H9 (cell line): Measurements from ENCODE around the gene XPR1. TPM values are rescaled to one million over a fixed set of nuclear protein-coding genes. Genes with fewer than 3 reads are reported as not detected.

ENCODE experiments used
- DNase-seq: peaks from one replicate; pipeline ENCODE4 v3.0.0-alpha.2; 2017
- H2AFZ ChIP-seq: one replicate; pipeline ENCODE4 v1.6.1; 2013; ENCODE audit warnings: mild to moderate bottlenecking, low read length, control low read depth, moderate library complexity
- H2AK5ac ChIP-seq: 2 replicates; pipeline ENCODE4 v1.6.1; 2013; ENCODE audit warnings: low read length, control low read depth, mixed read lengths; ENCODE audit not compliant: insufficient read length
- H2BK120ac ChIP-seq: one replicate; pipeline ENCODE4 v1.6.1; 2013; ENCODE audit warnings: low read depth, mild to moderate bottlenecking, low read length, control low read depth, inconsistent platforms; ENCODE audit not compliant: poor library complexity, severe bottlenecking
- H2BK12ac ChIP-seq: 2 replicates; pipeline ENCODE4 v1.6.1; 2013; ENCODE audit warnings: low read length, control low read depth, mixed read lengths, low read depth; ENCODE audit not compliant: insufficient read length
- H2BK15ac ChIP-seq: 2 replicates; pipeline ENCODE4 v1.6.1; 2013; ENCODE audit warnings: low read depth, low read length, control low read depth
- H2BK20ac ChIP-seq: one replicate; pipeline ENCODE4 v1.6.1; 2013; ENCODE audit warnings: low read depth, mild to moderate bottlenecking, low read length, control low read depth, inconsistent platforms; ENCODE audit not compliant: poor library complexity, severe bottlenecking
- H2BK5ac ChIP-seq: 2 replicates; pipeline ENCODE4 v1.6.1; 2013; ENCODE audit warnings: low read length, control low read depth, mixed read lengths; ENCODE audit not compliant: insufficient read length
- H3K14ac ChIP-seq: 2 replicates; pipeline ENCODE4 v1.6.1; 2013; ENCODE audit warnings: low read length, control low read depth; ENCODE audit not compliant: insufficient read depth
- H3K18ac ChIP-seq: 2 replicates; pipeline ENCODE4 v1.6.1; 2013; ENCODE audit warnings: low read depth, mild to moderate bottlenecking, mixed read lengths, low read length, control low read depth; ENCODE audit not compliant: insufficient read length
- H3K23ac ChIP-seq: 2 replicates; pipeline ENCODE4 v1.6.1; 2013; ENCODE audit warnings: low read length, control low read depth, mixed read lengths, low read depth; ENCODE audit not compliant: insufficient read length
- H3K23me2 ChIP-seq: 2 replicates; pipeline ENCODE4 v1.6.1; 2013; ENCODE audit warnings: low read depth, mild to moderate bottlenecking, mixed read lengths, low read length, control low read depth; ENCODE audit not compliant: insufficient read length, poor library complexity, severe bottlenecking
- H3K27ac ChIP-seq: 2 replicates; pipeline ENCODE4 v1.5.1; 2013; ENCODE audit warnings: low read length, control low read depth, mixed read lengths, low read depth; ENCODE audit not compliant: insufficient read length
- H3K27me3 ChIP-seq: 2 replicates; pipeline ENCODE4 v1.6.1; 2013; ENCODE audit warnings: low read length, control low read depth, inconsistent platforms; ENCODE audit not compliant: insufficient read depth
- H3K4ac ChIP-seq: 2 replicates; pipeline ENCODE4 v1.6.1; 2013; ENCODE audit warnings: low read depth, mild to moderate bottlenecking, control low read depth, inconsistent platforms, low read length, moderate library complexity
- H3K4me1 ChIP-seq: 2 replicates; pipeline ENCODE4 v1.6.1; 2013; ENCODE audit warnings: low read length, control low read depth, inconsistent platforms; ENCODE audit not compliant: insufficient read depth
- H3K4me2 ChIP-seq: 2 replicates; pipeline ENCODE4 v1.6.1; 2013; ENCODE audit warnings: low read length, control low read depth, mixed read lengths; ENCODE audit not compliant: insufficient read length, insufficient read depth
- H3K56ac ChIP-seq: 2 replicates; pipeline ENCODE4 v1.6.1; 2013; ENCODE audit warnings: low read depth, mild to moderate bottlenecking, mixed read lengths, low read length, control low read depth; ENCODE audit not compliant: insufficient read length
- H3K79me1 ChIP-seq: 2 replicates; pipeline ENCODE4 v1.6.1; 2013; ENCODE audit warnings: low read depth, mild to moderate bottlenecking, moderate library complexity, low read length, control low read depth, inconsistent platforms; ENCODE audit not compliant: insufficient read depth, poor library complexity, severe bottlenecking
- H3K79me2 ChIP-seq: 2 replicates; pipeline ENCODE4 v1.6.1; 2013; ENCODE audit warnings: low read length, control low read depth, inconsistent platforms; ENCODE audit not compliant: insufficient read depth
- H3K9ac ChIP-seq: 2 replicates; pipeline ENCODE4 v1.6.1; 2013; ENCODE audit warnings: low read length, control low read depth, mixed read lengths; ENCODE audit not compliant: insufficient read length; ENCODE audit errors: extremely low read depth
- H3K9me3 ChIP-seq: one replicate; pipeline ENCODE4 v1.6.1; 2013; ENCODE audit warnings: low read depth, low read length, inconsistent platforms; ENCODE audit not compliant: control insufficient read depth
- H3T11ph ChIP-seq: one replicate; pipeline ENCODE4 v1.6.1; 2013; ENCODE audit warnings: mild to moderate bottlenecking, low read length, control low read depth, inconsistent platforms
- H4K20me1 ChIP-seq: one replicate; pipeline ENCODE4 v1.6.1; 2013; ENCODE audit not compliant: control insufficient read depth, insufficient read length, insufficient read depth
- H4K5ac ChIP-seq: 2 replicates; pipeline ENCODE4 v1.6.1; 2013; ENCODE audit warnings: low read depth, mild to moderate bottlenecking, mixed read lengths, low read length, control low read depth; ENCODE audit not compliant: insufficient read length
- H4K8ac ChIP-seq: replicated peaks from 2 replicates; pipeline ENCODE4 v1.6.1; 2013; ENCODE audit warnings: low read length, control low read depth, mixed read lengths, low read depth; ENCODE audit not compliant: insufficient read length
- H4K91ac ChIP-seq: 2 replicates; pipeline ENCODE4 v1.6.1; 2013; ENCODE audit warnings: low read depth, mild to moderate bottlenecking, moderate library complexity, mixed read lengths, low read length, control low read depth; ENCODE audit not compliant: insufficient read length
- H3K27ac Mint-ChIP-seq, 3 experiments: 2 replicates in 2 of 3; 3 replicates in 1 of 3; pipeline ENCODE4 v1.8.0; 2020 to 2021; ENCODE audit warnings: mixed read lengths in 3 of 3, mild to moderate bottlenecking in 1 of 3, moderate library complexity in 1 of 3
- H3K27me3 Mint-ChIP-seq: 2 replicates; pipeline ENCODE4 v1.8.0; 2021; ENCODE audit warnings: low read depth, mild to moderate bottlenecking, moderate library complexity, mixed read lengths
- H3K36me3 Mint-ChIP-seq, 3 experiments: 2 replicates in 2 of 3; 3 replicates in 1 of 3; pipeline ENCODE4 v1.8.0; 2020 to 2021; ENCODE audit warnings: low read depth in 3 of 3, mixed read lengths in 3 of 3; ENCODE audit not compliant: insufficient read depth in 1 of 3
- H3K4me1 Mint-ChIP-seq, 2 experiments: 2 replicates each; pipeline ENCODE4 v1.8.0; 2020; ENCODE audit warnings: mixed read lengths in 2 of 2
- H3K4me3 Mint-ChIP-seq, 2 experiments: 2 replicates in 1 of 2; 3 replicates in 1 of 2; pipeline ENCODE4 v1.8.0; 2020 to 2021; ENCODE audit warnings: mild to moderate bottlenecking in 2 of 2, mixed read lengths in 2 of 2, moderate library complexity in 1 of 2
- H3K9me3 Mint-ChIP-seq, 2 experiments: 2 replicates in 1 of 2; 3 replicates in 1 of 2; pipeline ENCODE4 v1.8.0; 2020; ENCODE audit warnings: mild to moderate bottlenecking in 2 of 2, mixed read lengths in 2 of 2, moderate library complexity in 1 of 2
- WGBS: extraction: QIAGEN DNeasy Blood & Tissue Kit; methylation state at CpG from one replicate; pipeline ENCODE4 v1.1.7; 2013; ENCODE audit warnings: missing lambda C conversion rate, low lambda C conversion rate, mixed read lengths; ENCODE audit not compliant: insufficient read length; ENCODE audit errors: extremely low coverage; 5-methylcytosine and 5-hydroxymethylcytosine counted together
- total RNA-seq: library from RNA; stranded (reverse); gene quantifications from 2 replicates; pipeline ENCODE4 v1.2.1, GENCODE V29; 2021
- TF ChIP-seq, protein P1 (sequence below): fragments of 200-600 bp; sonication (generic); conservative IDR thresholded peaks from 3 replicates; pipeline ENCODE4 v1.8.0; 2021; ENCODE audit warnings: antibody characterized with exemption, mild to moderate bottlenecking

Gene XPR1
- total RNA-seq, 1 experiment from 2014 or later: 34.1 TPM

- Histone ChIP-seq H3K4me2 (no peak overlapping the region), H3K4me1 (no peaks in the 10 kb centered on the region), H3K23me2 (no peaks in the 10 kb centered on the region), H3K18ac (no peak overlapping the region), H3K23ac (no peak overlapping the region), H2BK15ac (no peak overlapping the region), H4K91ac (no peak overlapping the region), H2AK5ac (no peak overlapping the region), H3K4ac (no peak overlapping the region), H4K5ac (no peak overlapping the region), H3K14ac (no peak overlapping the region), H3K27ac (no peak overlapping the region), H3K79me1 (no peaks in the 10 kb centered on the region), H2AFZ (no peak overlapping the region), H2BK120ac (no peak overlapping the region), H3K79me2 (no peaks in the 10 kb centered on the region), H3K9ac (no peak overlapping the region), H3K27me3 (no peaks in the 10 kb centered on the region), H3K9me3 (no peaks in the 10 kb centered on the region), H4K20me1 (no peaks in the 10 kb centered on the region), H3T11ph (no peak overlapping the region), H2BK20ac (no peak overlapping the region), H4K8ac (no peak overlapping the region), H2BK12ac (no peak overlapping the region), H2BK5ac (no peak overlapping the region), H3K56ac (no peak overlapping the region)
- Mint-ChIP-seq H3K9me3 (peaks cover 11 to 12% of the 10 kb centered on the region in 2 experiments), H3K36me3 (peaks cover 4 to 17% (median 11%) of the 10 kb centered on the region in 3 experiments; a peak in 5 of 7 replicates), H3K4me3 (no peak overlapping the region), H3K27me3 (no peaks in the 10 kb centered on the region), H3K4me1 (peaks cover 8 to 13% of the 10 kb centered on the region in 2 experiments; a peak in 3 of 4 replicates), H3K27ac (peak overlapping the region in 2 of 3 experiments; percentile 38 to 69; a peak in 3 of 7 replicates)
- TF ChIP-seq, protein P1, sequence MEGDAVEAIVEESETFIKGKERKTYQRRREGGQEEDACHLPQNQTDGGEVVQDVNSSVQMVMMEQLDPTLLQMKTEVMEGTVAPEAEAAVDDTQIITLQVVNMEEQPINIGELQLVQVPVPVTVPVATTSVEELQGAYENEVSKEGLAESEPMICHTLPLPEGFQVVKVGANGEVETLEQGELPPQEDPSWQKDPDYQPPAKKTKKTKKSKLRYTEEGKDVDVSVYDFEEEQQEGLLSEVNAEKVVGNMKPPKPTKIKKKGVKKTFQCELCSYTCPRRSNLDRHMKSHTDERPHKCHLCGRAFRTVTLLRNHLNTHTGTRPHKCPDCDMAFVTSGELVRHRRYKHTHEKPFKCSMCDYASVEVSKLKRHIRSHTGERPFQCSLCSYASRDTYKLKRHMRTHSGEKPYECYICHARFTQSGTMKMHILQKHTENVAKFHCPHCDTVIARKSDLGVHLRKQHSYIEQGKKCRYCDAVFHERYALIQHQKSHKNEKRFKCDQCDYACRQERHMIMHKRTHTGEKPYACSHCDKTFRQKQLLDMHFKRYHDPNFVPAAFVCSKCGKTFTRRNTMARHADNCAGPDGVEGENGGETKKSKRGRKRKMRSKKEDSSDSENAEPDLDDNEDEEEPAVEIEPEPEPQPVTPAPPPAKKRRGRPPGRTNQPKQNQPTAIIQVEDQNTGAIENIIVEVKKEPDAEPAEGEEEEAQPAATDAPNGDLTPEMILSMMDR: no peak
- WGBS: no CpG with 5 or more reads among the region's 6 CpGs
- no peak for DNase-seq
Measured at GRCh38 chr1:180745098-180745497, 113.3 kb downstream of the XPR1 start.
